RCC 7860 (cell line): ENCODE results near the gene FLACC1.
"Not testable (repeated sequence)": the region's sequence is repeated elsewhere in the genome, so short reads cannot be mapped to it uniquely, and the experiment has no call there.

Experiments
- DNase-seq: peaks from one replicate; pipeline ENCODE4 v3.0.0-alpha.2; 2015; ENCODE audit warnings: low spot score
- FAIRE-seq: peaks from 2 replicates; lab custom pipeline; 2012; peaks lifted over from hg19 to GRCh38; lab: Jason Lieb, UNC

The FLACC1 gene

GRCh38 chr2:201257956-201258665, 99.0 kb downstream of the FLACC1 start:
- DNase-seq (peak; percentile 94), FAIRE-seq (peak; percentile 78)

GRCh38 chr2:201257381-201257955, 99.7 kb downstream of the FLACC1 start:
- FAIRE-seq = no peak
- peak; percentile 70 for DNase-seq

DNA sequence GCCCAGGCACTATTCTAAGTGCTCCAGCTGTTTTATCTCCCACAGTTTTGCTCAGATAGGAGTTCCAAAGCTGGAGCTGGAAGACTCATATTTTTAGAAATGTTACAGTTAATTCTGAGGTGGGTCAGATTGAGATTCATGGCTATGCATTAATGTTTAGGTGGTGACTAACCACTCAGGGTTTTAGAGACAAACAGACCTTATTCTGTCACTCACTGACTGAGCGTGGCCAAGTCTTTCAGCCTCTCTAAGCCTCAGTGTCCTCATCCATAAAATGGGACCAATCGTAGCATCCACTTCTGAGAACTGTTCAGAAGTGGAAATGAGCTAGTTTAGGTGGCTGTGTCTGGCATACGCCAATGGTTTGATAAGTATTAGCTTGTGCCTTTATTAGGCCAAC, 101.1 kb downstream of the FLACC1 start:
- no peak for FAIRE-seq
- DNase-seq = peak; percentile 30

DNA sequence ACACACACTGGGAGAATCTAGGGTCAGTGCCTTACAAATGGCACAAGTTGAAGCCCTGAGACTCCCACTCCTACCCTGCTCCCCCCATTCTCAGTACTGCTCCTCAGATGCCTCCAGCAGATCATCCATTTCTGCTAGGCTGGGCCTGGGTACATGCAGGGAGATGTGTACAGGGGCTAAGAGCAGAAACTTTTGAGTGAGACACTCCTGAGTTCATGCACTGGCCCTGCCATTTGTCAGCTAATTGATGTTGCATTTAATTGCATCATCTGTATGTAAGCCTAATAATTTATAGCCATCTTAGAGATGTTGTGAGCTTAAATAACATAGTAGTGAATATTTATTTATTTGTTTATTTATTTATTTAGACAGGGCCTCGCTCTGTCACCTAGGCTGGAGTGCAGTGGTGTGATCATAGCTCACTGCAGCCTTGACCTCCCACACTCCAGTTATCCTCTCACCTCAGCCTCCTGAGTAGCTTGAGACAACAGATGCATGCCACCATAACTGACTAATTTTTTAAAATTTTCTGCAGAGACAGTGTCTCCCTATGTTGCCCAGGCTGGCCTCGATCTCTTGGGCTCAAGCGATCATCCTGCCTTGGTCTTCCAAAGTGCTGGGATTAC, 101.6 kb downstream of the FLACC1 start:
- FAIRE-seq (no peak), DNase-seq (no peak)

- DNase-seq (peak; percentile 46), FAIRE-seq (peak; percentile 57)
Observed at GRCh38 chr2:201254081-201254730, 102.9 kb downstream of the FLACC1 start.

DNA sequence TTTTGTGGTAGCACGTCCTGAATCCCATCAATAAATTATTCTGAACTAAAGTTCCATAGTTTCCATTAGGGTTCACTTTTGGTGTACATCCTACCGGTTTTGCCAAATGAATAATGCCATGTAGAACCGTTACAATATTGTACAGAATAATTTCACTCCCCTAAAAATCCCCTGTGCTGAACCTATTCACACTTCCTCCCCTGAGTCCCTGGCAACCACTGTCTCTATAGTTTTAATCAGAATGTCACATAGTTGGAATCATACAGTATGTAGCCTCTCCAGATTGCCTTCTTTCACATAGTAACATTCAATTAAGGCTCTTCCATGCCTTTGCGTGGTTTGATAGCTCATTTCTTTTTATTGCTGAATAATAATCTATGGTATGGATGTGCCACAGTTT, 106.4 kb downstream of the FLACC1 start:
- FAIRE-seq (no peak), DNase-seq (no peak)

GRCh38 chr2:201249889-201250288, 107.3 kb downstream of the FLACC1 start:
- DNase-seq (no peak), FAIRE-seq (no peak)

- no peak for FAIRE-seq
Observed at GRCh38 chr2:201248288-201248844, 108.8 kb downstream of the FLACC1 start.

GRCh38 chr2:201246280-201246679, 110.9 kb downstream of the FLACC1 start:
- FAIRE-seq = no peak
- no peak for DNase-seq

More at GRCh38 chr2:201248288-201248844, 108.8 kb downstream of the FLACC1 start:
- no peak for DNase-seq

DNA sequence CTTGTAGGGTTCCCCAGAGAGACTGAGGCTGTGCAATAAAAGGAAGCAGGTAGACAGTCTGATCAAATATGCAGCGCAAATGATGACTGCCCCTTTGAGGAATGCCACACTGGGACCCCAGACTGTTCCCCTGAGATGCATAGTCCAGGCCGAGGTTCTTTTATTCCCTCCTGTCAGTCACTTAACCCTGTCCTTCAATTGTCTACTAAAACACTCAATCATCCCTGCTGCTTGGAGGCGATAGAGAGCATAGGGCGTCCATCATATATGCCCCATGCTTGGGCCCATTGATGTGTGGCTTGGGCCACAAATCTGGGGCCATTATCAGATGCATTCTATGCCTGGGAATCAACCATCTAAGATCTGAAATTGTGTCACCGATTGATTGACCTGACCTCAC, 112.3 kb downstream of the FLACC1 start:
- no peak for FAIRE-seq
- no peak for DNase-seq

DNA sequence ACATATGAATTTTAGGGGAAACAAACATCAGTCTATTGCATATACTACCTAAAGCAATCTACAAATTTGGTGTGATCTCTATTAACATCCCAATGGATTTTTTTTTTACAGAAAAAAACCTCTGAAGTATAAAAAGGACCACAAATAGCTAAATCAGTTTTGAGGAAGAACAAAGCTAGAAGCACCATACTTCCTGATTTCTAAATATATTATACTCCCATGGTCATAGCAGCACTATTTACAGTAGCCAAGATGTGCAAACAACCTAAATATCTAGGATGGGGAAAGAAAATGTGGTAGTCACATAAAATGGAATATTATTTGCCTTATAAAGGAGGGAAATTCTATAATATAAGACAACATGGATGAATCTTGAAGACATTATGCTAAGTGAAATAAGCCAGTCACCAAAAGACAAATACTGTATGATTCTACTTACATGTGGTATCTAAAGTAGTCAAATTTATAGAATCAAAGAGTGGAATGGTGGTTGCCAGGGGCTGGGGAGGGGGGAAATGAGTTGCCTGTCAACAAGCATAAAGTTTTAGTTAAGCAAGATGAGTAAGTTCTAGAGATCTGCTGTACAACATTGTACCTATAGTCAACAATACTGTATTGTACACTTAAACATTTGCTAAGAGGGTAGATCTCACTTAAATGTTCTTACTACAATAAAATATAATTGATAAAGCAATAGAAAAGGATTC, 114.4 kb downstream of the FLACC1 start:
- no peak for DNase-seq
- no peak for FAIRE-seq

DNA sequence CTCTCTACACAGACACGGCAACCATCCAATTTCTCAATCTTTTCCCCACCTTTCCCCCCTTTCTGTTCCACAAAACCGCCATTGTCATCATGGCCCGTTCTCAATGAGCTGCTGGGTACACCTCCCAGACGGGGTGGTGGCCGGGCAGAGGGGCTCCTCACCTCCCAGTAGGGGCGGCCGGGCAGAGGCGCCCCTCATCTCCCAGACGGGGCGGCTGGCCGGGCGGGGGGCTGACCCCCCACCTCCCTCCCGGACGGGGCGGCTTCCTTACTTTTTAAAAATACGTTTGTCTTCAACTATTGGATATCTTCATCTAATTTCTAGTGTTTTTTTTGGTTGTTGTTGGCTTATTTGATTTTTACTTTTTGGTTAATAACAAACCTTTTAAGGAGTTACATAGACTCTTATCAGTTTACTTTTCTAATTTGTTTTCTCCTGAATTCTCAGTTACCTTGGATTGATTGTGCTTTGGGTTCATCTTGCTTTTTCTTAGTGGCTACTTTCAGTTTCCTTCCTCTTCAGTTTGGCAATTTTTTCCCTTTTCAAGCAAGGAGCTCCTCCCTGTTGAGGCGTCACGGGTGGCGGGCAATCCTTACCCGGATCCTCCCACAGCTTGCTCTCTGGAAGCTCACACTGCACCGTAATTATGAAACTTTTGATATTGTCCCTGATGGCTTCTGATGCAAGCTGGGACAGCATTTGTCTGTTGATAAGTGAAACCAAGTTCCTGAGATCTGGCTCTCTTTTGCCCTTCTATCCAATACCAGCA, 117.8 kb downstream of the FLACC1 start:
- DNase-seq, FAIRE-seq: not testable (repeated sequence)
